NCI-H345 treated with DMSO at 0.1 percent for 48 hours (cell line): Measurements from ENCODE around the gene PRR14.
"Not testable (repeated sequence)": the region's sequence is repeated elsewhere in the genome, so short reads cannot be mapped to it uniquely, and the experiment has no call there.

Experiments
- DNase-seq: peaks from one replicate; lab custom pipeline; 2025; ENCODE audit not compliant: unreplicated experiment; lab: John Stamatoyannopoulos, UW

The PRR14 gene

DNA sequence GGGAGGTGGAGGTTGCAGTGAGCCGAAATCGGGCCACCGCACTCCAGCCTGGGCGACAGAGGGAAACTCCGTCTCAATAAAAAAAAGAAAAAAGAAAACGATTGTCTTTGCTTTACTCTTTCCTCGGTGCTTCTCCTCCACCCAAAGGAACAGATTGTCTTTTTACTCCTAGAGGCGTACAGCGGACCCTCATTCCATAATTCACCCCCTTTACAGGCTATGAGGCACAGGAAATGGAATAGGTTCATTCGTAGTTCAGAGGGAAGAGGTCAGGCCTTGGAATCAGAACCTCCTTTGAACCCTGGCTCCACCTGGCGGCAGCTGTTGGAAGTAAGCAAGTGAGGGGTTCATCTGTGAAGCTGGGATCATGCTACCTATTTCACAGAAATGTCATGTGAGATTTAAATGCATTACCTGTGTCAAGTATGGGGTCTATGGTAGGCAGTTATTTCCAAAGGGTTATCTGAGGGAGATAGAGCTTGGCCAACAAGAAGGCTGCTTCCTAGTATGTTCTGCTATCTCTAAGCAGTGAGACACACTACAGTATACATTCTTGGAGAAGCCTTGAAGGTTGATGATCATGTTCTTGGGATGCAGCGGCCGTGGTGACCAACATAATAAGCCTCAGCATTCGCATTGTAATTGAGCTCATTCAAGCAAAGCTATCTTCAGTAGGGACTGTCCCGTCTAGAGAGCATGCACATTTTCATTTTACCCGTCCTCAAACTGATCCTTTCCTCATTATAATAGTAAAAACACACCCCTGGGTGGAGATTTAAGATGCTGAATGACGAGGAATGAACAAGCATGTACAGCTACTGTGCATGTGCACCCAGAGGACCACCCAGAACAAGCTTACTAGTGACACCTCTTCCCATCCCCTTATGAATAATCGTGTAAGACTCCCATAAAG lies 21.9 kb upstream of the PRR14 start:
- DNase-seq: peak; percentile 64

DNA sequence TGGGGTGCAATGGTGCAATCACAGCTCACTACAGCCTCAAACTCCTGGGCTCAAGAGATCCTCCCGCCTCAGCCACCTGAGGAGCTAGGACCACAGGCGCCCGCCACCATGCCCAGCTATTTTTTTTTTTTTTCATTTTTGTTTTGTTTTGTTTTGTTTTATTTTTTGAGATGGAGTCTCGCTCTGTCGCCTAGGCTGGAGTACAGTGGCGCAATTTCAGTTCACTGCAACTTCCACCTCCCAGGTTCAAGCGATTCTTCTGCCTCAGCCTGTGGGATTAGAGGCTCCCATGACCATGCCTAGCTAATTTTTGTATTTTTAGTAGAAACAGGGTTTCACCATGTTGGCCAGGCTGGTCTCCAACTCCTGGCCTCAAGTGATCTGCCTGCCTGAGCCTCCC lies 18.3 kb upstream of the PRR14 start:
- DNase-seq: not testable (repeated sequence)

GRCh38 chr16:30633526-30633925 lies 17.2 kb upstream of the PRR14 start:
- no peak for DNase-seq

DNA sequence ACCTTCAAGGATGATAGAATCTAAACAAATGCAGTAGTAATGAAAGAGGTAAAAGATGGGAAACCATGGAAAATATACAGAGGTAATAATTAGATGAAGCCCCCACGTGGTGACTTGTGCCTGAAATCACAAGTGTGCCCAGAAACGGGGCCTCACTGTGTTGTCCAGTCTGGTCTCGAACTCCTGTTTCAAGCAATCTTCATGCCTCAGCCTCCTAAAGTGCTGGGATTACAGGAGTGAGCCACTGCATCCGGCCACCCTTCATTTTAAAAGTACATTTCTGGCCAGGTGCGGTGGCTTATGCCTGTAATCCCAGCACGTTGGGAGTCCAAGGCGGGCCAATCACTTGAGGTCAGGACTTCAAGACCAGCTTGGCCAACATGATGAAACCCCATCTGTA lies 14.2 kb upstream of the PRR14 start:
- no peak for DNase-seq

GRCh38 chr16:30637139-30637538 lies 13.6 kb upstream of the PRR14 start:
- DNase-seq: not testable (repeated sequence)

GRCh38 chr16:30637944-30638343 lies 12.8 kb upstream of the PRR14 start:
- no peak for DNase-seq

DNA sequence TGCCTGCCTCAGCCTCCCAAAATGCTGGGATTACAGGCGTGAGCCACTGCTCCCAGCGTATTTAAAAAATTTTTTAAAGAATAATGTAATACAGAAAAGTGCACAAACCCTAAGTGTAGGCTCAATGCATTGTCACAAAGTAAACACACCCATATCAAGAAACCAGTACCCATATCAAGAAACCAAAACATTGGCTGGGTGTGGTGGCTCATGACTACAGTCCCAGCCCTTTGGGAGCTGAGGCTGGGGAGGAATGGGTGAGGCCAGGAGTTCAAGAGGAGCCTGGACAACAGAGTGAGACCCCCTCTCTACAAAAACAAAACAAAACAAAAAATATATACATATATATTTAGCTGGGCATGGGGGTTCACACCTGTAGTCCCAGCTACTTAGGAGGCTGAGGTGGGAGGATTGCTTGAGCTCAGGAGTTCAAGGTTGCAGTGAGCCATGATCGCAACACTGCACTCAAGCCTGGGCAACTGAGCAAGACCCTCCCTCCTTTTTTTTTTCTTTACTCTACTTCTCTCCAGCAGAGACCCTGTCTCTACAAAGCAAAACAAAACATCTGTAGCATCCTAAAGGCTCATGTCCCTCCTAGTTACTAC lies 9.3 kb upstream of the PRR14 start:
- no peak for DNase-seq

DNA sequence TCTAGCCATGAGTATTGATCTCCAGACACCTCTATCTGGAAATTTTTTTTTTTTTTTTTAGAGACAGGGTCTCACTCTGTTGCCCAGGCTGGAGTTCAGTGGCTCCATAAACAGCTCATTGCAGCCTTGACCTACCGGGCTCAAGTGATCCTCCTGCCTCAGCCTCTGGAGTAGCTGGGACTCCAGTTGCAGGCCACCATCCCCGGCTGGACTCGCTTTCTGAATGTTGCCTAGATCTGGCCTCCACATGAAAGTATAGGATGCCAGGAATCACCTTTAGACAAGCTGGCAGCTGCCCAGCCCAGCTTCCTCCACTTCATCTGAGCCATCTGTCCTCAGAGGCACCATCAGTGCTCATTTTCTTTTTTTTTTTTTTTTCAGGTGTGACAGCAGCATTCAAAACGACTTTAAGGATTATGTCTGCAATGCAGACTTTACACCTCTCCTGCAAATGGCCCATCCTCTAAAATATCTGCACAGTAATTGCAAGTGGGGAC lies 6.4 kb upstream of the PRR14 start:
- DNase-seq: no peak

GRCh38 chr16:30645727-30646126 lies 5.0 kb upstream of the PRR14 start:
- no peak for DNase-seq

DNA sequence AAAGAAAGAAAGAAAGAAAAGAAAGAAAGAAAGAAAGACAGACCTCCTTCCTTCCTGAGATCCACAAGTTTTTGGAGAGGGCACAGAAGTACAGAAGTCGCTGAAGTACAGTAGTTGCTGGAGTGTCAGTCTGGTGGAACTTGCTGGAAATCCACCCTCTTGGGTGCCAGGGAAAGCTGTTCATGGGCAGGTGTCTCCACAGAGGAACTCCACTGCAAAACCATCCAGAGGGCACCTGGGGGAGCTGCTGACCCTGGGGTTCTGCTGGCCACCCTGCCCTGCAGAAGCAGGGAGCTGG lies 3.5 kb upstream of the PRR14 start:
- DNase-seq: no peak

DNA sequence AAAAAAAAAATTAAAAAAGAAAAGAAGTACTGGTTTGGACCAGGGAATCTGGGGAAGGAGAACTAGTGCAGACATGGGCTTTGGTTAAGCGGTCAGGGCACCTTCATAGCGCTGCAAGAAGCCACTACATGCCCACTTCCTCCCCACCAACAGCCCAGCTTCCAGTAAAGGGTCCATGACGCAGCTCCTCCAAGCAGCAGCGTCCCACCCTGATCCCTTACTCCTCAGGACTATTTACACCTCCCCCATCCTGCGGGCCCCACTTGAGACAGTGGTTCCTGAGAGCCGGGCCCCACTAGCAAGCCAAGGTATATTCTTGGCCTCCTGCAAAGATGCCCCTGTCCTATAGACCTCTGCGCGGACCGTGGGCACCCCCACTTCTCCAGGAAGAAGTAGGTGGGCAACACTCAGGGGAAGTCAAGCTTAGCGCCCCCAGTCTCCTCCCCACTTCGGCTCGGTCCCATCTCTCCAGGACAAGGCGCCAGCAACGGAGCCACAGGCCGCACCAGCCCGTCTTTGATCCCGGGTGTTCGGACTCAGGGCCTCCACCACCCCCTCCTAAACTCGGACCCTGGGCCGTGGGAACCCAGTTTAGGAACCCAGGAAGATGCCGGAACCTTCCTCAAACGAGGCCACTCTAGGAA lies 913 bp upstream of the PRR14 start:
- DNase-seq: no peak

DNA sequence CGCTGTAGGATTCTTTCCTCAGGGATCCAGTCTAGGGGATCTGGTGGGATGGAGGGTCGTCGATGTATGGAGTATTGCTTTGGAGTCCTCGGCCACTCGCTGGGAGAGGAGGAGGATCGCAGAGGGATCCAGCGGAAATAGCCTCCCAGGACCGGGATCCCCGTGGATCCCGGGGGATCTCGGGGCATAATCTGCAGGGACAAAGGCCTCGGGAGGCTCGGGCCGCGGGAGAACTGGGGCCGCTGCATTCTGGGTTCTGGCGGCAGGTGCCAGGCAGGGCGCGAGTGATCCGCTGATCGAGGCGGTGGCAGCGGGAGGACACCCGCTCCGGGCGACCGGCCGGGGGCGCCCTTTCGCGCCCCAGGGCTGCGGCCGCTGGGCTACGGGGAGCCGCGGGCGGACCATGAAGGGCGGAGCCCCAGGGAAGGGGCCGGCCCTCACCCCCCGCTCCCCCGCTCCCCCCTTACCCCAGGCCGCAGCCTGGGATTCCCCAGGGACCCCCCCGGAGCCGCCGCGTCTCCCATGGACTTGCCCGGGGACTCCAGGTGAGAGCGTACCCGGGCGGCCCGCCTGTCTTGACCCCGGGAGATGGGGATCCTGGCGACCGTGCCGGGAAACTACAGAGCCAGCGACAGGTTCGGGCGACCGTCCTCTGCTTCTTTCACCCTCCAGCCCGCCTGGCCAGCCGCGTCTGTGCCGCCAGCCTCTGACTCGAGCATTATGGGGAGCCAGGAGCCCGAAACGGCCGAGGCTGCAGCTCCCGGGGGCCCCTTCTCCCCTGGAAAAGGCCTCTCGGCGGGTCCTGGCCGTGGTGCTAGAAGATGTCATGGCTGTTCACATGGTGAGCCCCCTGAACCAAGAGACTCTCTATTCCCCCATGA lies 604 bp downstream of the PRR14 start:
- peak; percentile 44 for DNase-seq

DNA sequence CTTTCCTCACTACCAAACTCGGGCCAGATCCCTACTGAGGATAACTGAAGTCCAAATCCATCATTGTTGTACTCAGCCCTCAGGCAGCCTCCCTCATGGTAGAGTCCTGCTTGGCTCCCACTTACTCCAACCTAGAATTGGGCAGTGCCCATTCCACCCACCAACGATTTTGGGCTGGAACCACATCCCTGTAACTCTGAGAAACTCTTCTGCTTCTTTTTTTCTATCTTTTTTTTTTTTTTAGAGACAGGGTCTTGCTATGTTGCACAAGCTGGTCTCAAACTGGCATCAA lies 1.2 kb downstream of the PRR14 start:
- DNase-seq: no peak

DNA sequence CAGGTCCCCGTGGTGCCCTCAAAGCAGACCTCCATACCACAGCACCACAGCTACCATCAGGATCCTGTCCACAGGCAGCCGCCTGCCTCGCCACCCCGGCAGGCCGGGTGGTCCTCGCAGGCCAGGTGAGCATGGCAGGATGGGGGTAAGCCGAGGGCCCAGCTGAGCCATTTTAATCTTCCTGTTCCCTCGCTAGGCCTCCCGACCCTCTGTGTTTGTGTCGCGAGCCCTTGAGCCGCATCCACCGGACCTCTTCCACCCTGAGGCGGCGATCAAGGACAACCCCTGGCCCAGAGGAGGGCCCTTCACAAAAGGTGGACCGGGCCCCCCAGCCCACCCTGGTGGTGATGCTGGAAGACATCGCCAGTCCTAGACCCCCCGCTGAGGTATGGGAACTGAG lies 2.0 kb downstream of the PRR14 start:
- no peak for DNase-seq

DNA sequence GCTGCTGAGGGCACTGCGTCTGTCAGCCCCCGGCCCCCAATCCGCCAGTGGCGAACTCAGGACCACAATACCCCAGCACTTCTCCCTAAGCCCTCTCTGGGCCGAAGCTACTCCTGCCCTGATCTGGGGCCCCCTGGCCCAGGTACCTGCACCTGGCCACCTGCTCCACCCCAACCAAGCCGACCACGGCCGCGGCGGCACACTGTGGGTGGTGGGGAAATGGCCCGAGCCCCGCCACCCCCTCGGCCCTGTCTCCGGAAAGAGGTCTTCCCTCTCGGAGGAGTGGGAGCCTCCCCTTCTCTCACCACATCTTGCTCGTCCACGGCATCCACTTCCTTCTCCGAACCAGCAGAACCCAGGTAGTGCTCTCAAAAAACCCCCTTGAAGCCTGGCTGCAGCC lies 4.1 kb downstream of the PRR14 start:
- DNase-seq: no peak

GRCh38 chr16:30655815-30656347 lies 5.1 kb downstream of the PRR14 start:
- no peak for DNase-seq

- DNase-seq: no peak
Measured at GRCh38 chr16:30656388-30656787, 5.6 kb downstream of the PRR14 start.

- DNase-seq: no peak
Measured at GRCh38 chr16:30656974-30657865, 6.5 kb downstream of the PRR14 start.

- peak; percentile 100 for DNase-seq
Measured at GRCh38 chr16:30657866-30658730, 7.3 kb downstream of the PRR14 start, which contains the start of gene FBRS. TSS of gene FBRS (plus strand) at chr16:30658431. CDS start at chr16:30659519, 1,088 bp downstream.
